NCI-H2196 (cell line): ENCODE data around the gene NOL4L.

Source experiments
- DNase-seq: peaks from one replicate; lab custom pipeline; 2025; ENCODE audit not compliant: unreplicated experiment; lab: John Stamatoyannopoulos, UW

The NOL4L gene

GRCh38 chr20:32585011-32585585, at the start of gene NOL4L:
Gene NOL4L, minus strand, starts transcription at chr20:32585333. Its CDS starts 443 bp downstream, at chr20:32584890.
- DNase-seq = peak; percentile 45

- no peak for DNase-seq
These were observed 49.1 kb upstream of the NOL4L start for GRCh38 chr20:32634041-32634805.

- no peak for DNase-seq
These were observed 47.6 kb upstream of the NOL4L start for GRCh38 chr20:32632461-32633354.

GRCh38 chr20:32631933-32632460, 46.9 kb upstream of the NOL4L start:
- DNase-seq = no peak

GRCh38 chr20:32629813-32630212, 44.7 kb upstream of the NOL4L start:
- DNase-seq = no peak

GRCh38 chr20:32628960-32629530, 43.9 kb upstream of the NOL4L start:
- no peak for DNase-seq

GRCh38 chr20:32626859-32627636, 41.9 kb upstream of the NOL4L start:
- DNase-seq = peak; percentile 85

- no peak for DNase-seq
These were observed 41.3 kb upstream of the NOL4L start for GRCh38 chr20:32626407-32626806.

GRCh38 chr20:32625996-32626395, 40.9 kb upstream of the NOL4L start:
- no peak for DNase-seq

- DNase-seq = no peak
These were observed 39.7 kb upstream of the NOL4L start for GRCh38 chr20:32624687-32625345.

GRCh38 chr20:32623667-32624157, 38.6 kb upstream of the NOL4L start:
- peak; percentile 71 for DNase-seq

- DNase-seq = peak; percentile 44
These were observed 37.7 kb upstream of the NOL4L start for GRCh38 chr20:32622585-32623468.

- no peak for DNase-seq
These were observed 36.9 kb upstream of the NOL4L start for GRCh38 chr20:32621891-32622584.

GRCh38 chr20:32621071-32621890, 36.1 kb upstream of the NOL4L start:
- no peak for DNase-seq

- DNase-seq = no peak
These were observed 34.5 kb upstream of the NOL4L start for GRCh38 chr20:32619586-32619985.

GRCh38 chr20:32614772-32615171, 29.6 kb upstream of the NOL4L start:
- DNase-seq = no peak

GRCh38 chr20:32614303-32614702, 29.2 kb upstream of the NOL4L start:
- no peak for DNase-seq
